Stimulated activated CD4-positive, alpha-beta T cell treated with anti-CD3 and anti-CD28 coated beads, Interleukin-1b, Interleukin-23, amount 100 ng/mL, for 48 hours (primary cell): ENCODE data around the gene NPAS2.

ENCODE experiments used
- DNase-seq: peaks from one replicate; pipeline ENCODE4 v3.0.0-alpha.2; 2020

NPAS2 gene

DNA sequence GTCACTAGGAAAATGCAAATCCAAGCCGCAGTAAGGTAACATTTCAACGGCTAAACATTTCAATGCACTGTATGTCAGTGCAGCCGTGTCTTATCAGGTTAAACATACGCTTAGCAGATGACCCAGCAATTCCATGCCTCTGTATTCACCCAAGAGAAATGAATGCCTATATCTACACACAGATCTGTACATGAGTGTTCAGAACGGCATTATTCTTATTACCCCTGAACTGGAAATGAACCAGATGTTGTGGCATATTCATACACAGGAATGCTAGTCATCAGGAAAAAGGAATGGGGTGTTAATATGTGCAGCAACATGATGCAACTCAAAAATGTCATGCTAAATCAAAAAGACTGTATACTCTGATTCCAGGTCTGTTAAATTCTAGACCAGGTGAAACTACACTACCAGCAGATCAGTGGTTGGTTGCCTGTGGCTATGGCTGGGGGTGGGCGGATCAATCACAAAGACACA is 101.8 kb downstream of the NPAS2 start:
- DNase-seq = no peak

- DNase-seq = no peak
Measured at GRCh38 chr2:100923461-100924060, 103.6 kb downstream of the NPAS2 start.

- no peak for DNase-seq
Measured at GRCh38 chr2:100924122-100924519, 104.2 kb downstream of the NPAS2 start.

GRCh38 chr2:100924520-100925451 is 104.8 kb downstream of the NPAS2 start:
- DNase-seq = peak; percentile 32

- no peak for DNase-seq
Measured at GRCh38 chr2:100928235-100928634, 108.3 kb downstream of the NPAS2 start.

DNA sequence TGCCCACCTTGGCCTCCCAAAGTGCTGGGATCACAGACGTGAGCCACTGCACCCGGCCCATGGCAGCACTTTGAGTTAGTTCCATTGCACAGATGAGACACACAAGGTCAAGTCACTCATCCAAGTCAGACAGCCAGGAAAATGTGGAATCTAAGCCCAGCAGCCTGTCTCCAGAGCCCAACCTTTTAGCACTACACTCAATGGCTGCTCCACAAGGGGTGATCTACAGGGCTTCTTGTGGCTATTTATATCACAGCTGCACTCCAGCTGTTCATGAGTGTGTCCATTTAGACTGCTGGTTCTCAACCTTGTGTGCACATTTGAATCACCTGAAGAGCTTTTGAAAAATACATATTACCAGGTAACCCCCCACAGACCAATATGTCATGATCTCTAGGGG is 109.2 kb downstream of the NPAS2 start:
- DNase-seq = no peak

GRCh38 chr2:100934504-100935371 is 114.8 kb downstream of the NPAS2 start:
- no peak for DNase-seq

DNA sequence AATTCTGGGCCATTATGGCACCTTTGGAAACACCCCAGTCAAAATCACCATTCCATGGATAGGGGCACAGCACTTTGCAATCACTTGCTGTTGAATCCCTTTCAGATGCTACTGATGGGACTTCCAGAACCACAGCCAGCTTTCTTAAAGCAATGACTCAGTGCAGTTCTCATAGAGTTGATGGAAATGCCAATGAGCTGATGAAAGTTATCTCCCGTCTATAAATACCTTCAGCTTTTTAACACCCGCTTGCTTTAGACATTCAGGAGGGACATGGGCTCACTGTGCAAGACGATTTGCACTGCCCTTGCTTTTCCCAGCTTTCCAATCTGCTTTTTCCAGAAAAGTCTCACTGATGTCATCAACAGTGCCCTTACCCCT is 115.4 kb downstream of the NPAS2 start:
- DNase-seq = no peak

DNA sequence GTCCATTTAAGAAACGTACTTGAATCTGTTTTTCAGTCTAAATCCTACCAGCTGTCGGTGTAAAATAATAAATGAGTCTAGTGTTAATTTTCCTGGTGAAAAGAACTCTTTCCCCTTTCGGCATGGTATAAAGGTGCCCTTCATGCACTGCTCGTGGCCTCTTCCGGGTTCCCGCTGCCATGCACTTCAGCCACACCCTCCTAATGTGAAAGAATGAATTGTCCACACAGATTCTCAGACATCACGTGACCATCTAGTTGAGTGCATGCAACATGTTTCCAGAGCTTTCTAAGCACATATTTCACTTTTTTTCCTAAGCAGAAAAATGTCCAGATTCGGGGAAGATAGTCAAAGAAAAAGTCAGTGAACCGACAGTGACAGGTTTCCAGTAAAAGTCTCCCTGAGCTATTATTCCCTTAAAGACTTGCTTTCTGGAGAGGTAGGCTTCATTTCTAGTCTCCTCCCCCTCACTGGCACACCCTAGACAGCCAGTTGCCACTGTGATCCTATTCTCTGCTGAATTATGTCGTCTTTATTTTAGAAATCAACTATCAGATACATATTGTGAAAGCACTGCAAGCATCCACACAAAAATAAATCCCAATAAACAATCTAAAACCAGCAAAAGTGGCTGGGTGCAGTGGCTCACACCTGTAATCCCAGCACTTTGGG is 116.3 kb downstream of the NPAS2 start:
- DNase-seq = no peak

DNA sequence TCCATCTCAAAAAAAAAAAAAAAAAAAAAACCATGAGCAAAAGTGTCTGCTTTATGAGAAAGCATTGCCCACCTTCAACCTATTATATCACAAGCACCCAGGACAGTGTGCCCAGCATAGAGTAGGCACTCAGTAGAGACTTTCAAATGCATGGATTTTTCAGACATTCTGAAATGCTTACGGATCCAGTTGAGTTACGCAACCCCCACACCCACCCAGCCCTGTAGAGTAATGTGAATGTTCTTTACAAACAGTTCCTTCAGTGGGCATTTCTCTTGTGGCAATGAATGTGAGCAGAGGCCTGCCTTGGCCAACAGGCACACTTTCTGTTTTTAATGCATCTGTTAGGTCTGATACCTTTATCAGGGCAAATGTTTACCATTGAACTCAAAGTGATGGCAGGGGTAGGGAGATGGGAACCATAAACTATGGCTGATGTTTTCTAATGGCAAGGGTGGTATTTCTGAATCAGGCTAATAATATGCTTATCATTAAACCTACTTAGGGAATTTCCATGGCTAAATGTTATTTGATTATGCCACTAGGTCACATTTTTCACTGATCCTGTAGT is 117.1 kb downstream of the NPAS2 start:
- DNase-seq = no peak

DNA sequence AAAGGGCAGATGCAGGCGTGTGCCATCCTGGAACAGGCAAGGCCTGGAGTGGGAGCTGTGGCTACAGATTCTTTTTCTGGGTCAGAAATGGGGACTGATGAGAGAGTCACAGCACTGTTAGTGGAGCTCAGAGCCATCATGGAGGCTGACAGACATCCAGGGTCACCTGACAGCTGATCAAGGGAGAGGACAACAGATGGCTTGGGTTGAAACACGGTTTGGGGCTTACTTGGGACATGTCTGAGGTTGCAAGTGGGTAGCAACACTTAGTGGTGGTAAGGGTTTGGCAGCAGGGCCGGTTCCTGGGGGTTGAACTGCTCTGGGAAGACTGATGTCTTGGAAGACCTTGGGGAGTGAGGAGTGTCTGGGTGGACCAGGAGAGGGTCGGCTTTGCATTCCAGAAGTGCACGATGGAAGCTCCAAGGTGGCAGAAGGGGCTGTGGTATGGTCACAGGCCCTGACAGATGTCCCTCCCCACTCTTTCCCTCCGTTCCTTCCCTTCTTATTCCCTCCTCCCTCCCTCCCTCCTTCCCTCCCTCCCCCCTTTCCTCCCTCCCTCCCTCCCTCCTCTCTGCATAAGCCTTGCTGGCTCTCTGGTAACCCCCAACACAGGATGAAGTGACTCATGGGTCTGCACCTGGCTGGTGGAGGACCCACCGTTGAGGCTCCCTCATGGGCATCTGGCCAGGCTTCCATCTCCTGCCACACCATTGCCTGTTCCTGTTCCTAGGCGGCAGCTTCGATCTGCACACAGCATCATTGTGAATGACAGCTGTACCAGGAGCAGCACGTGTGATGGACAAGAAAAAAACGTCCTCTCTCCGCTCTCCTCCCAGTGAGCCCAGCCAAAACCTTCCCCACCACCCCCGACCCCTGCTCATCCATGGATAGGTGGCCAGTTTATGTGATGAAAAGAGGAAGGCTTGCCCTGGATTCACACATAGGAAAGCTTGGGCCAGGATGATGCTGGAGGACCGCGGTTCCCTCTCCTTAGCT is 118.4 kb downstream of the NPAS2 start:
- no peak for DNase-seq

GRCh38 chr2:100939445-100939844 is 119.5 kb downstream of the NPAS2 start:
- no peak for DNase-seq

DNA sequence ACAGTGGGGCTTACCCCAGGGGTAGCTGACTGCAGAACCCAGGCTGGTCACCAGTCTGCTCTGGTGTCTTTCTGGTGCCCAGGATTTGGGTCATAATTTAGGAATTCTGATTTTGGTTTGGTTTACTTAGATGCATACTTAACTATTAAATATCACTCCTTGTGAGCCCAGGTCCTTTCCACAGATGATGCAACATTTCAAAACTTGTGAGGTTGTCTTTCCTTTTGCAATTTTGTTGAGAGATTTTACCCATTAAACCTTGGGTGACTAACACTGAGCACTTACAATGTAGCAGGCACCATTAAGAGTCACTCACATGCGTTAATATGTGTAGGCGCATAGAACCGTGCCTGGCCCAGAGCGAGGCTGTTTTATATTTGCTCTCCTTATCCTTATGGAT is 120.3 kb downstream of the NPAS2 start:
- DNase-seq = no peak

- peak; percentile 10 for DNase-seq
Measured at GRCh38 chr2:100940766-100941645, 121.1 kb downstream of the NPAS2 start.

DNA sequence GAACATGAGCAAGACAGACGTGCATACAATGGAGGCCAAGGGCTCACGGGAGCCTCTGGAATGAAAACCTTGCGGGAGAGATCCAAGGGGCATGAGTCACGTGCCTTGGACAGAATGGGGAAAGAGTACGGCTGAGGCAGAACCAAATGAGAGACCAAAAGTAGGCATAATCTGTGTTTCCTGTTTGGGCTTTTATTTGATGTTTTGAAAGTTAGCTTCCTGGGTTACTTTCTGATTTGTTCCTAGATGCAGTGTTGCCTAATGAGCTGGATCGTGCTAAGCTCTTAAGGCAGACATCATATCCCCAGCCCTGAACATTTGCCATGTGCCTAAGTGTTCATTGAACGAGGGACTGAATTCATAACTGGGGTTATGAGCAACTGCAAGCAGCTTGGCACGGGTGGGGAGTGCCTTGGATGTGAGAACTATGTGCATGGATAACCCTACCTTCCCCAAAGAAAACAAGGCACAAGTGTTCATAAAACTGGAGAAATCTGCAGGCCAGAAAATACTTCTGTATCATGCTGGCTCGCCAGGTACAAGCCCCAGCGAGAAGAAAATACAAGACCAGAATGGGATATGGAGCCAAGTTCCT is 121.8 kb downstream of the NPAS2 start:
- DNase-seq = no peak

- no peak for DNase-seq
Measured at GRCh38 chr2:100944617-100945432, 124.9 kb downstream of the NPAS2 start.

DNA sequence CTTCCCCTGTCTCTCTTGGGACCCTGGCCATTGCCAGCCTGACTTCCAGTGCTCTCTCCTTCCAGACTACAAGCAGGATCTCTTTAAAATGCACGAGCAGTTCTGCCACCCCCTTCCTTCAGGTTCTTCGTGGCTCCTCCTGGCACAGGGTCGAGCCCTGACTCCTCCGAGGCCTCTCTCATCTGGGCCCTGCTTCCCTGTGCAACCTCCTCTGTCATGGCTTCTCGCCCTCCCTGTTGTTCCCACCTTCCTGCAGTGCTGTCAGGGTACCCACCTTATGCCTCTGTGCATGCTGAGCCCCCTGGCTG is 125.4 kb downstream of the NPAS2 start:
- no peak for DNase-seq

GRCh38 chr2:100945930-100946607 is 126.1 kb downstream of the NPAS2 start:
- DNase-seq = no peak
